Kidney epithelial cell (primary cell): ENCODE results near the gene GNAI2. TPM values are rescaled to one million over a fixed set of nuclear protein-coding genes. Genes with fewer than 3 reads are reported as not detected.

Experiments
- DNase-seq: peaks from one replicate; pipeline ENCODE4 v3.0.0-alpha.2; 2010; ENCODE audit warnings: low read depth
- H3K27me3 ChIP-seq: 2 replicates; pipeline ENCODE4 v1.6.0; 2011; ENCODE audit warnings: low read length; ENCODE audit not compliant: control insufficient read depth, insufficient read depth
- H3K36me3 ChIP-seq: 2 replicates; pipeline ENCODE4 v1.5.1; 2011; ENCODE audit warnings: low read length; ENCODE audit not compliant: control insufficient read depth, insufficient read depth
- H3K4me3 ChIP-seq: 2 replicates; pipeline ENCODE4 v1.5.1; 2011; ENCODE audit warnings: low read depth, mild to moderate bottlenecking, control low read depth, low read length
- total RNA-seq: library from RNA; depleted of rRNA; stranded (reverse); fragments of >200 nt; gene quantifications from 2 replicates; pipeline ENCODE4 v1.2.3, GENCODE V29; 2015
- TF ChIP-seq, protein P1 (sequence below): IDR thresholded peaks from 2 replicates; pipeline ENCODE4 v1.5.1; 2011; ENCODE audit warnings: mild to moderate bottlenecking, moderate library complexity, low read length, control low read depth, inconsistent platforms; ENCODE audit not compliant: insufficient read depth, poor library complexity, severe bottlenecking

Gene GNAI2
- total RNA-seq, 1 donor from 2014 or later = 208 TPM

GRCh38 chr3:50303013-50303815 lies 67.2 kb downstream of the GNAI2 start, which contains the start of gene HYAL1:
Gene HYAL1, minus strand, starts transcription at chr3:50303574. Its CDS starts 618 bp downstream, at chr3:50302956.
- TF ChIP-seq, protein P1, sequence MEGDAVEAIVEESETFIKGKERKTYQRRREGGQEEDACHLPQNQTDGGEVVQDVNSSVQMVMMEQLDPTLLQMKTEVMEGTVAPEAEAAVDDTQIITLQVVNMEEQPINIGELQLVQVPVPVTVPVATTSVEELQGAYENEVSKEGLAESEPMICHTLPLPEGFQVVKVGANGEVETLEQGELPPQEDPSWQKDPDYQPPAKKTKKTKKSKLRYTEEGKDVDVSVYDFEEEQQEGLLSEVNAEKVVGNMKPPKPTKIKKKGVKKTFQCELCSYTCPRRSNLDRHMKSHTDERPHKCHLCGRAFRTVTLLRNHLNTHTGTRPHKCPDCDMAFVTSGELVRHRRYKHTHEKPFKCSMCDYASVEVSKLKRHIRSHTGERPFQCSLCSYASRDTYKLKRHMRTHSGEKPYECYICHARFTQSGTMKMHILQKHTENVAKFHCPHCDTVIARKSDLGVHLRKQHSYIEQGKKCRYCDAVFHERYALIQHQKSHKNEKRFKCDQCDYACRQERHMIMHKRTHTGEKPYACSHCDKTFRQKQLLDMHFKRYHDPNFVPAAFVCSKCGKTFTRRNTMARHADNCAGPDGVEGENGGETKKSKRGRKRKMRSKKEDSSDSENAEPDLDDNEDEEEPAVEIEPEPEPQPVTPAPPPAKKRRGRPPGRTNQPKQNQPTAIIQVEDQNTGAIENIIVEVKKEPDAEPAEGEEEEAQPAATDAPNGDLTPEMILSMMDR = peak; percentile 54
- Histone ChIP-seq H3K36me3 (no peaks in the 10 kb centered on the region), H3K4me3 (no peak within 1 kb of the TSS), H3K27me3 (no peaks in the 10 kb centered on the region)
- DNase-seq = no peak

GRCh38 chr3:50304601-50305000 lies 68.6 kb downstream of the GNAI2 start:
- no peaks in the 10 kb centered on the region for H3K36me3 ChIP-seq
- no peak overlapping the region for H3K4me3 ChIP-seq
- DNase-seq = no peak
- TF ChIP-seq, protein P1 = no peak
- H3K27me3 ChIP-seq = no peaks in the 10 kb centered on the region

Other genes starting within 250 kb of the GNAI2 start
- gene RBM5, start 147.3 kb upstream of the GNAI2 start, total RNA-seq = 84.5 and 94.1 TPM in 2 replicates
- gene SEMA3F, start 80.9 kb upstream of the GNAI2 start, total RNA-seq = 79.8 and 85.4 TPM in 2 replicates
- not detected in 2 replicates for gene GNAT1, start 44.6 kb upstream of the GNAI2 start, total RNA-seq
- 0.13 and 0.48 TPM in 2 replicates for gene SLC38A3, start 30.9 kb upstream of the GNAI2 start, total RNA-seq
- gene SEMA3B, start 32.9 kb downstream of the GNAI2 start, total RNA-seq = 17.9 and 18.4 TPM in 2 replicates
- gene LSMEM2, start 42.9 kb downstream of the GNAI2 start, total RNA-seq = not detected in 2 replicates
- 77.7 and 113 TPM in 2 replicates for gene IFRD2, start 56.2 kb downstream of the GNAI2 start, total RNA-seq
- 7.6 and 7.9 TPM in 2 replicates for gene HYAL3, start 63.2 kb downstream of the GNAI2 start, total RNA-seq
- gene NAA80, start 63.2 kb downstream of the GNAI2 start, total RNA-seq = 8.5 and 12.3 TPM in 2 replicates
- 0.14 TPM in 1 of 2 replicates, not detected in the other for gene HYAL1, start 67.4 kb downstream of the GNAI2 start, total RNA-seq
- 89.3 and 104 TPM in 2 replicates for gene HYAL2, start 86.5 kb downstream of the GNAI2 start, total RNA-seq
- gene TUSC2, start 92.0 kb downstream of the GNAI2 start, total RNA-seq = 40.3 and 58.3 TPM in 2 replicates
- gene RASSF1, start 104.6 kb downstream of the GNAI2 start, total RNA-seq = 16.6 and 19.9 TPM in 2 replicates
- 1.7 TPM in 1 of 2 replicates, not detected in the other for gene ZMYND10, start 109.5 kb downstream of the GNAI2 start, total RNA-seq
- gene NPRL2, start 114.6 kb downstream of the GNAI2 start, total RNA-seq = 18.0 and 19.0 TPM in 2 replicates
- 22.3 and 24.0 TPM in 2 replicates for gene CYB561D2, start 114.7 kb downstream of the GNAI2 start, total RNA-seq
- gene TMEM115, start 123.3 kb downstream of the GNAI2 start, total RNA-seq = 82.5 and 90.0 TPM in 2 replicates